H9 (cell line): ENCODE data around the gene RBM8A. TPM values are rescaled to one million over a fixed set of nuclear protein-coding genes. Genes with fewer than 3 reads are reported as not detected.

ENCODE experiments used
- DNase-seq: peaks from one replicate; pipeline ENCODE4 v3.0.0-alpha.2; 2017
- H2AFZ ChIP-seq: one replicate; pipeline ENCODE4 v1.6.1; 2013; ENCODE audit warnings: mild to moderate bottlenecking, low read length, control low read depth, moderate library complexity
- H2AK5ac ChIP-seq: 2 replicates; pipeline ENCODE4 v1.6.1; 2013; ENCODE audit warnings: low read length, control low read depth, mixed read lengths; ENCODE audit not compliant: insufficient read length
- H2BK120ac ChIP-seq: one replicate; pipeline ENCODE4 v1.6.1; 2013; ENCODE audit warnings: low read depth, mild to moderate bottlenecking, low read length, control low read depth, inconsistent platforms; ENCODE audit not compliant: poor library complexity, severe bottlenecking
- H2BK12ac ChIP-seq: 2 replicates; pipeline ENCODE4 v1.6.1; 2013; ENCODE audit warnings: low read length, control low read depth, mixed read lengths, low read depth; ENCODE audit not compliant: insufficient read length
- H2BK15ac ChIP-seq: 2 replicates; pipeline ENCODE4 v1.6.1; 2013; ENCODE audit warnings: low read depth, low read length, control low read depth
- H2BK20ac ChIP-seq: one replicate; pipeline ENCODE4 v1.6.1; 2013; ENCODE audit warnings: low read depth, mild to moderate bottlenecking, low read length, control low read depth, inconsistent platforms; ENCODE audit not compliant: poor library complexity, severe bottlenecking
- H2BK5ac ChIP-seq: 2 replicates; pipeline ENCODE4 v1.6.1; 2013; ENCODE audit warnings: low read length, control low read depth, mixed read lengths; ENCODE audit not compliant: insufficient read length
- H3K14ac ChIP-seq: 2 replicates; pipeline ENCODE4 v1.6.1; 2013; ENCODE audit warnings: low read length, control low read depth; ENCODE audit not compliant: insufficient read depth
- H3K18ac ChIP-seq: 2 replicates; pipeline ENCODE4 v1.6.1; 2013; ENCODE audit warnings: low read depth, mild to moderate bottlenecking, mixed read lengths, low read length, control low read depth; ENCODE audit not compliant: insufficient read length
- H3K23ac ChIP-seq: 2 replicates; pipeline ENCODE4 v1.6.1; 2013; ENCODE audit warnings: low read length, control low read depth, mixed read lengths, low read depth; ENCODE audit not compliant: insufficient read length
- H3K23me2 ChIP-seq: 2 replicates; pipeline ENCODE4 v1.6.1; 2013; ENCODE audit warnings: low read depth, mild to moderate bottlenecking, mixed read lengths, low read length, control low read depth; ENCODE audit not compliant: insufficient read length, poor library complexity, severe bottlenecking
- H3K27ac ChIP-seq: 2 replicates; pipeline ENCODE4 v1.5.1; 2013; ENCODE audit warnings: low read length, control low read depth, mixed read lengths, low read depth; ENCODE audit not compliant: insufficient read length
- H3K27me3 ChIP-seq: 2 replicates; pipeline ENCODE4 v1.6.1; 2013; ENCODE audit warnings: low read length, control low read depth, inconsistent platforms; ENCODE audit not compliant: insufficient read depth
- H3K4ac ChIP-seq: 2 replicates; pipeline ENCODE4 v1.6.1; 2013; ENCODE audit warnings: low read depth, mild to moderate bottlenecking, control low read depth, inconsistent platforms, low read length, moderate library complexity
- H3K4me1 ChIP-seq: 2 replicates; pipeline ENCODE4 v1.6.1; 2013; ENCODE audit warnings: low read length, control low read depth, inconsistent platforms; ENCODE audit not compliant: insufficient read depth
- H3K4me2 ChIP-seq: 2 replicates; pipeline ENCODE4 v1.6.1; 2013; ENCODE audit warnings: low read length, control low read depth, mixed read lengths; ENCODE audit not compliant: insufficient read length, insufficient read depth
- H3K56ac ChIP-seq: 2 replicates; pipeline ENCODE4 v1.6.1; 2013; ENCODE audit warnings: low read depth, mild to moderate bottlenecking, mixed read lengths, low read length, control low read depth; ENCODE audit not compliant: insufficient read length
- H3K79me1 ChIP-seq: 2 replicates; pipeline ENCODE4 v1.6.1; 2013; ENCODE audit warnings: low read depth, mild to moderate bottlenecking, moderate library complexity, low read length, control low read depth, inconsistent platforms; ENCODE audit not compliant: insufficient read depth, poor library complexity, severe bottlenecking
- H3K79me2 ChIP-seq: 2 replicates; pipeline ENCODE4 v1.6.1; 2013; ENCODE audit warnings: low read length, control low read depth, inconsistent platforms; ENCODE audit not compliant: insufficient read depth
- H3K9ac ChIP-seq: 2 replicates; pipeline ENCODE4 v1.6.1; 2013; ENCODE audit warnings: low read length, control low read depth, mixed read lengths; ENCODE audit not compliant: insufficient read length; ENCODE audit errors: extremely low read depth
- H3K9me3 ChIP-seq: one replicate; pipeline ENCODE4 v1.6.1; 2013; ENCODE audit warnings: low read depth, low read length, inconsistent platforms; ENCODE audit not compliant: control insufficient read depth
- H3T11ph ChIP-seq: one replicate; pipeline ENCODE4 v1.6.1; 2013; ENCODE audit warnings: mild to moderate bottlenecking, low read length, control low read depth, inconsistent platforms
- H4K20me1 ChIP-seq: one replicate; pipeline ENCODE4 v1.6.1; 2013; ENCODE audit not compliant: control insufficient read depth, insufficient read length, insufficient read depth
- H4K5ac ChIP-seq: 2 replicates; pipeline ENCODE4 v1.6.1; 2013; ENCODE audit warnings: low read depth, mild to moderate bottlenecking, mixed read lengths, low read length, control low read depth; ENCODE audit not compliant: insufficient read length
- H4K8ac ChIP-seq: replicated peaks from 2 replicates; pipeline ENCODE4 v1.6.1; 2013; ENCODE audit warnings: low read length, control low read depth, mixed read lengths, low read depth; ENCODE audit not compliant: insufficient read length
- H4K91ac ChIP-seq: 2 replicates; pipeline ENCODE4 v1.6.1; 2013; ENCODE audit warnings: low read depth, mild to moderate bottlenecking, moderate library complexity, mixed read lengths, low read length, control low read depth; ENCODE audit not compliant: insufficient read length
- H3K27ac Mint-ChIP-seq, 3 experiments: 2 replicates in 2 of 3; 3 replicates in 1 of 3; pipeline ENCODE4 v1.8.0; 2020 to 2021; ENCODE audit warnings: mixed read lengths in 3 of 3, mild to moderate bottlenecking in 1 of 3, moderate library complexity in 1 of 3
- H3K27me3 Mint-ChIP-seq: 2 replicates; pipeline ENCODE4 v1.8.0; 2021; ENCODE audit warnings: low read depth, mild to moderate bottlenecking, moderate library complexity, mixed read lengths
- H3K36me3 Mint-ChIP-seq, 3 experiments: 2 replicates in 2 of 3; 3 replicates in 1 of 3; pipeline ENCODE4 v1.8.0; 2020 to 2021; ENCODE audit warnings: low read depth in 3 of 3, mixed read lengths in 3 of 3; ENCODE audit not compliant: insufficient read depth in 1 of 3
- H3K4me1 Mint-ChIP-seq, 2 experiments: 2 replicates each; pipeline ENCODE4 v1.8.0; 2020; ENCODE audit warnings: mixed read lengths in 2 of 2
- H3K4me3 Mint-ChIP-seq, 2 experiments: 2 replicates in 1 of 2; 3 replicates in 1 of 2; pipeline ENCODE4 v1.8.0; 2020 to 2021; ENCODE audit warnings: mild to moderate bottlenecking in 2 of 2, mixed read lengths in 2 of 2, moderate library complexity in 1 of 2
- H3K9me3 Mint-ChIP-seq, 2 experiments: 2 replicates in 1 of 2; 3 replicates in 1 of 2; pipeline ENCODE4 v1.8.0; 2020; ENCODE audit warnings: mild to moderate bottlenecking in 2 of 2, mixed read lengths in 2 of 2, moderate library complexity in 1 of 2
- CTCF ChIP-seq: fragments of 200-600 bp; sonication (generic); conservative IDR thresholded peaks from 3 replicates; pipeline ENCODE4 v1.8.0; 2021; ENCODE audit warnings: antibody characterized with exemption, mild to moderate bottlenecking
- WGBS: extraction: QIAGEN DNeasy Blood & Tissue Kit; methylation state at CpG from one replicate; pipeline ENCODE4 v1.1.7; 2013; ENCODE audit warnings: missing lambda C conversion rate, low lambda C conversion rate, mixed read lengths; ENCODE audit not compliant: insufficient read length; ENCODE audit errors: extremely low coverage; 5-methylcytosine and 5-hydroxymethylcytosine counted together
- total RNA-seq: library from RNA; stranded (reverse); gene quantifications from 2 replicates; pipeline ENCODE4 v1.2.1, GENCODE V29; 2021

RBM8A gene
- total RNA-seq, 1 experiment from 2014 or later: 298 TPM

- no peak overlapping the region for H4K8ac ChIP-seq
- peaks cover 6% of the 10 kb centered on the region for H3K4me1 ChIP-seq
- no peak overlapping the region for H3K18ac ChIP-seq
- no peak overlapping the region for H2AK5ac ChIP-seq
- H3K9me3 Mint-ChIP-seq: no peaks in the 10 kb centered on the region
- H2BK120ac ChIP-seq: no peak overlapping the region
- no peak for TF ChIP-seq CTCF
- H3K36me3 Mint-ChIP-seq: no peaks in the 10 kb centered on the region
- H2BK5ac ChIP-seq: no peak overlapping the region
- H3K23ac ChIP-seq: no peak overlapping the region
- no peak overlapping the region for H3K9ac ChIP-seq
- no peak overlapping the region for H3K4ac ChIP-seq
- H3K4me1 Mint-ChIP-seq: peaks cover 0 to 6% of the 10 kb centered on the region in 2 experiments; a peak in 2 of 4 replicates
- H3K79me1 ChIP-seq: no peaks in the 10 kb centered on the region
- no peak overlapping the region for H3K27ac ChIP-seq
- H3K14ac ChIP-seq: no peak overlapping the region
- DNase-seq: no peak
- no peak overlapping the region for H3K56ac ChIP-seq
- H4K20me1 ChIP-seq: no peaks in the 10 kb centered on the region
- no peak overlapping the region for H4K91ac ChIP-seq
- no peaks in the 10 kb centered on the region for H3K9me3 ChIP-seq
- H3K27me3 ChIP-seq: no peaks in the 10 kb centered on the region
- H3K27ac Mint-ChIP-seq: no peak overlapping the region; a peak in 1 of 7 replicates
- no peak overlapping the region for H4K5ac ChIP-seq
- no peak overlapping the region for H3K4me3 Mint-ChIP-seq
- no peaks in the 10 kb centered on the region for H3K23me2 ChIP-seq
- H3K4me2 ChIP-seq: no peak overlapping the region
- H2BK20ac ChIP-seq: no peak overlapping the region
- H2BK12ac ChIP-seq: no peak overlapping the region
- no peaks in the 10 kb centered on the region for H3K79me2 ChIP-seq
- H3K27me3 Mint-ChIP-seq: no peaks in the 10 kb centered on the region
- H2BK15ac ChIP-seq: no peak overlapping the region
- no peak overlapping the region for H2AFZ ChIP-seq
- H3T11ph ChIP-seq: no peak overlapping the region
- no CpG with 5 or more reads among the region's 7 CpGs for WGBS
Measured at GRCh38 chr1:145974721-145975120, 47.4 kb upstream of the RBM8A start.
